ENCODE measurements around the gene GTPBP3.

GTPBP3 gene

DNA sequence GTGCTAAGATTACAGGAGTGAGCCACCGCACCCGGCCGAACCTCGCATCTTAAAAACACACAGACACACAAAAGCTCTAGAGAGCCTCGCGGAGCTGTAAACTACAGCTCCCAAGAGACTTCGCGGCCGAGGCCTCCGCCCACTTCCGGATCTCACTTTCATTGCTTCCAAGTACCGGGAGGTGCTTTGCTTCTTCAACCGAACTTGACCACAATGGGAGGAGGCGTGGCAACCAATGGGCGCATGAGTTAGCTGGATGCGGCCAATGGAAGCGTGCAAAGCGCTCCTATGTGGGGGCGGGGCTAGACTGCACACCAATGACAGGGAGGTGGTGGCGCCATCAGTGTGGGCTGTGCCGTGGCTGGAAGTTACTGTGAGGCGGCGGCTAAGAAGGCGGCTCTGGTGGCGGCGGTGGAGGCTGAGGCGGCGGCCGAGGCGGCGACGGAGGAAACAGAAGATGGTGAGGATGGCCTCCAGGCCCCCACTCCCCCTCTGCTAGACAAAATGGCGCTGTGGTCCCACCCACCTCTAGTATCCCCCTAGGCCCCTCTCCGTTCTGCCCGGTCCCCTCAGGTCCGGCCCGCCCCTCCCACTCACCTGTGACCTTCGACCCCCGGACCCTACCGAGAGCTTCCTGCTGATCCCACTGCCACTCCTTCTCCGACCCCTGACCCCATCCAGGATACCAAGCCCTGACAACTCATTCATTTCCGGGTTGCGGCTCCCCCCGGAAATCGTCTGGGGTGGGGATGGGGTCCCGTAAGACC is 28.0 kb upstream of the GTPBP3 start, which contains the start of gene DDA1:
Gene DDA1, plus strand, starts transcription at position 366 of the 767 bp plus-strand sequence. Its CDS starts 92 bp downstream, at position 458.
- peak; percentile 98 for DNase-seq (ENCODE audit: low spot score)

DNA sequence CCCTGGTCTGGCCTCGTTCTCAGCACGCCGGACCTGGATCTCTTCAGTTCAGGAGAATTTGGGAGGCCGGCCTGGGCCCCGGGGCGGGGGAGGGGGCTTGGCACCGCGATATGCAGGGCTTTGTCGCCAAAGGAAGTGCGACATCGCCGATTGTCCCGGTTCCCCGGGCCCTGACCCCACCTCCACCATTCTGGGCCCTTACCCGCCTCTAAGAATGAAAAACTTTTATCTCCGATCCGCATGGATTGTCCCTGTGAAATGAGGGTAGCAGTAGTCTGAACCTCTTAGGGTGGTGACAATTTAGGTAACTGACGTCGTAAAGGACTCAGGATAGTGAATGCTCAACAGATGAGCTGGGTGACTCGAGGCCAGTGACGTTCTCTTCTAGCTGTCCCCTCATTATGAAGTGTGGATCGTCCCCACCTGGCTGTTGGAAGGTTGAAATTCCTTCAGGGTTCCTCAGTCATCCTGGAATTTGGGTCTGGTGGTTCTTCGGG is 27.3 kb upstream of the GTPBP3 start:
- no peak for DNase-seq (ENCODE audit: low spot score)

DNA sequence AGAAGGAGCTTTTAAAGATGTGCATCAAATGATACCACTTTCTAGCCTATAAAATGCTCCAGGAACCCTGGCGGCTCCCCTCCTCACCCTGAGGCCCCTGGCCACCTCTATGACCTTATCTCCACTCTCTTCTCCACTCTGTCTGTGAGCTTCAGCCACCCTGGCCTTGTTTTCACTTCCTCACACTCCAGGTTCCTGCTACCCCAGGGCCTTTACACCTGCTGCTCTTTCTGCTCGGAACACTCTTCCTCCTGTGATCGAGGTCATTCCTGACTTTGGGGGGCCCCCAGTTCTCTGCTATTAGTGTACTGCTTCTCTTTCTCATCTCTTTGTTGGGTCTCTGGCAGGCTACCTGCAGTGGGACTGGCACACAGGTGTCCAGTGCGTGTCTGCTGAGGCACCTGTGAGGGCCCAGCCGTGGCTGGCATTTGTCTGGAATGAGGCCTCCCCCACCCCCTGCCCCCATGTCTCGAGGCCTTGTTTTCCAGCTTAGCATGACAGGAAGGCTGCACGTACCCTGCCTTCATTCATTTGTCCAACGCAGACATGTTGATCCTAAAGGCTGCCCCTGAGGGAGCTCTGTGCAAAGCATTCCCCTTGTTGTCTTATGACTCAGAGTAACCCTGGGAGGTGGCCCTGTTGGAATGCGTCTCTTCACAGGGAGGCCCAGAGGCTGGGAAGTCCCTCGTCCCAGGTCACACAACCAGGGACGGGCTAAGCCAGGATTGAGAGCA is 25.7 kb upstream of the GTPBP3 start:
- peak; percentile 46 for DNase-seq (ENCODE audit: low spot score)

DNA sequence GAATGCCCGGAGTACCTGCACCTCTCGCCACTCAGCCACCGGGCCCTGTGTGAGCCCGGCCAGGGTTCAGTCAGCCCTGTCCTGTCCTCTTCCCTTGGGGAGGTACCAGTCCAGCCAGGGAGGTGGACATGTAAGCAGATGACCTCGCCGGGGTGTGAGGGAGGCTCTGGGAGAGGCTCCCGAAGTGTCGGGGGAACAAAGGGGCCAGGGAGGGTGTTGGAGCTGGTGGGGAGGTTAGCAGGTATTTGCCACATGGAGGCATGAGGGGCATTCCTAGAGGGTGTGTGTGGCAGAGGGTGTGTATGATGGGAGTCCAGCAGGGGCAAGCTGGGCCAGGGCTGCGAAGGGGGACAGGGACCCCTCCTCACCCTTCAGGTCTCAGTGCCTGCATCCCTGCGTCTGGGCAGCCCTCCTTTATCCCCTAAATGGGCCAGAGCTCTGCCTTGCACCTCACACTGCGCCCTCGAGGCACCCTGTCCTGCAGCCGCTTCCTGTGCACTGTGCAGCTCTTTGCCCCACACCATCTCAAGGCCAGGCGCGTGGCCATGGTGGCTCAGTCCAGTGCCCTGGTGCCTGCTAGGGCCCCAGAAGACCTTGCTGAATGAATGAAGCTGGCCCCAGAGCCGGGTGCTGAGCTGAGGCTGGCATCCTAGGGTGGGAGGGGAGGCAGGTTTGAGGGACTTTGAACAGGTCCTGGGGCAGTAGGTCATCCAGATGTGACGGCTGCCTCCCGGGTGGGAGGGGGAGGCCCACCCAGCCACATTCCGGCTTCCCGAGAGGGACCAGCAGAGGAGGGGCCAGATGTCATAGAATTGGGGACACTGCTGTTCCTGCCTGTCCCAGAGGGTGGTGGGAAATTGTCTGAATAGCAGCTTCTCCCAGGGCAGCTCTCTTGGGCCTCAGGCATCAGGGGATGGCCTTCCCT is 24.9 kb upstream of the GTPBP3 start:
- no peak for DNase-seq (ENCODE audit: low spot score)

DNA sequence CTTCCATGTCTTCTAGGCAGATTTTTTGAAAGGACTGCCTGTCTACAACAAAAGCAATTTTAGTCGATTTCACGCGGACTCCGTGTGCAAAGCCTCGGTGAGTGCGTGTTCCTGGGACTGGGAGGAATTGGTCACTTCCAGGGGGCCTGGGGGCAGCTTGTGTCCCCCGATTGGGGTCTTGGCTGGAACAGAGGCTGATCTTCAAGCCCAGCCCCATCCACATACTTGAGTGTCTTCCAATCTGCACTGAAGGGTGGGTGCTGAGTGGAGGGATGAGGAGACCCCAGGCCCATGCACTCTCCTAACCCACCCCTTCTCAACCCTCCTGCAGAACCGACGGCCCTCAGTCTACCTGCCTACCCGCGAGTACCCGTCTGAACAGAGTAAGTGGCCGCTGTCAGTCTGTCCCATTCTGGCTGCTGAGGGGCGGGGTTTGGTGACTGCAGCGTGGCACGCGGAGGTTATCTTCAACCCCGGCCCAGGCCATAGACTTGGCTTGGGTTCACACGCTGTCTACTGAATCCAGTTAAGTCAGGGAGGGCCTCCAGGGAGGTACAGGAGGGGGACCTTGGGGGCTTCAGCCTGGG is 23.3 kb upstream of the GTPBP3 start:
- no peak for DNase-seq (ENCODE audit: low spot score)

DNA sequence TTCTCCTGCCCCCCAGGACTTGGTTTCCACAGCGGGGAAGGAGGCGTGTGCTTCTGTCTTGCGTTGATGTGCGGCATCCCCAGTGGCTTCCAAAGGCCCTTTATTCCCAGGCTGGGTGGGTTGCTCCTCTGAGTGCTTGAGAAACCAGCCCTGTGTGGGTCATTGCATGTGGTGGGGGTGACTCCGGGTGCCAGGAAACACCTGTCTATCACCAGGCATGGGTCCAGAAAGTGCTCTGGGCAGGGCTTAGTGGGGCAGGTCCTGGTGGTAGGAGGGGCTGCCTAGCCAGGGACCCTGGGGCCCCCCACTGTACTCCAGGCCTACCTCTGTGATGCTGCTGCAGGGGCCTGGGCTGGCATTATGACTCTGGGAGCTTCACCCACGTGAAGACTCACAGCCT is 18.4 kb upstream of the GTPBP3 start:
- no peak for DNase-seq (ENCODE audit: low spot score)

DNA sequence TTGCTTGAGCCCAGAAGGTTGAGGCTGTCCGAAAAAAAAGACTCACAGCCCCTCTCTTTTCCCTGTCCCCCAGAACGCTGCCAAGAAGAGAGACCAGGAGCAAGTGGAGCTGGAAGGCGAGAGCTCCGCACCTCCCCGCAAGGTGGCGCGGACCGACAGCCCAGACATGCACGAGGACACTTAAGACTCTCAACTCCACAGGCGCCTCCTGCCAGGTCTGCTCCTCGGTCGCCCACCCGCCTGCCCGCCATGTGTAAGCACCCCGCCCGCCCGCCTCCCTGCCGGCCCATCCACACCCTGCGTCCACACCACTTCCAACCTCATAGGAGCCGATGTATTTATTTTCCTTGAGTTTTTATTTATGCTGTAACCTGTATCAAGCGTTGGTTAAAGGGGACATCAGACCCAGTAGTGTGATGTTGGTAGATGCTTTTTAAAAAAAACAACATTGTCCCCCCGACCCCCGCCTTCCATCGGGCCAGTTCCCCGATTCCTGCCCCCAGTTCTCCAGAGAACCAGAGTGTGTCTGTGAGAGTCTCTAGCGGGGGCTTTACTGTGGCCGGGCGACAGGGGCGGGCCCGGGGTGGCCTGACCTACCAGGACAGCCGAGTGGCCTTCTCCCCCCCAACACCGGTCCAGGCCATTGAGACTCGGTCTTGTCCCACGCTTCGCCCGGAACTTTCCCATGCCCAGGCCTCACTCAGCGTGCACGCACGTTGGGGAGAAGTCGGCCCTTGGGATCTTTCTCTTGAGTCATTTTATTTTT is 17.7 kb upstream of the GTPBP3 start:
- DNase-seq (ENCODE audit: low spot score) = no peak

DNA sequence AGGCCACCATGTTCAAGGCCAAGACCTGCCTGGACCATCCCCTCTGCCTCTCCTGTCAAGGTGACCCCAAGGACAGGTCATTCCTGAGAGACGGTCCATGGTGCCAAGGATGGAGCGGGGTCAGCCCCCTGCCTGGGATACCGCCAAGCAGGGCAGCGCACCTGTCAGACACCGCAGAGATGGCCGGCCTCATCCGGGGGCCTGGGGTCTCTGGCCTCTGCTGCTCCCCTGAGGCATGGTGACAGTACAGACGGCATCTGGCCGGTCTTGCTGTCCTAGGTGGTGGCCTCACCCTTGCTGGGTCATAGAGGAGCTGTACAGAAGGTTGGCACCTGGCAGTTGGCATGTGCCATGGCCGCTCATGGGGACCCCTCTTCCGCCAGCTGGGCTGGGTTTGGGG is 16.9 kb upstream of the GTPBP3 start:
- DNase-seq (ENCODE audit: low spot score) = no peak

DNA sequence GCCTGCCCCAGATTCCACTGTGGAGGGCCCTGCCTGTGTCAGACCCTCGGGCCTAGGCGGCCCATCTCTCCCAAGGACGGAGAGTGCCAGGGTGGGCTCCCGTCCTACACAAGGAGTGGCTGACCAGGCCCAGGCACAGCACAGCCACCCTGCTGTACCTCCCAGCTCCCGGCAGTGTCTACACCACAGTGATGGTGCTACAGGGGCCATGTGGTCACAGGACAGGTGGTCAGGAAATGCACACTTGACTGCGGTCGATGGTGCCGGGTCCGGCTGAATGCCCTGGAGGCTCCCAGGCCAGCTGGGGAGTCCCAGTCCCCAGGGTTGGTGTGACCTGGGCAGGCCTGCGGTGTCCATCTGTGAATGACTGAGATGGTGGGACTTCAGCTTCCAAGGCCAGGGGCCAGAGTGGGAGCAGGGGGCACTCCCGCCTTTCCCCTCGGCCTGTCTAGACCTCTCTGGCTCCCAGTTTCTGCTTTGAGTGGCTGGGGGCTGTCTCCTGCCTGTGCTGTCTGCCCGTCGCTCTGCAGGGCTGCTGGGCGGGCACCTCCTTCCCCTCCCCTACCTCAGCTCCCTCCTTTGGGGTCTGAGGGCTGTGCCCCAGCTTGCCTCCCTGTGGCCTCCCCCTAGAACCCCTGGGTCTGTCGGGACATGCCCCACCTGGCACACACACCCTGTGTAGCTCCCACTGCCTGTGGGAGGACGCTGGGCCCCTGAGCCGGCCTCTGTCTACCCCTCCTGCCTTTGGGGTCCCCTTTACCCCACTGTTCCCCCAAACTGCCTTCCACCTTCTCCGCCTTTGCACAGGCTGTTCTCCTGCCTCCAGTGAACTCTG is 15.5 kb upstream of the GTPBP3 start:
- no peak for DNase-seq (ENCODE audit: low spot score)

DNA sequence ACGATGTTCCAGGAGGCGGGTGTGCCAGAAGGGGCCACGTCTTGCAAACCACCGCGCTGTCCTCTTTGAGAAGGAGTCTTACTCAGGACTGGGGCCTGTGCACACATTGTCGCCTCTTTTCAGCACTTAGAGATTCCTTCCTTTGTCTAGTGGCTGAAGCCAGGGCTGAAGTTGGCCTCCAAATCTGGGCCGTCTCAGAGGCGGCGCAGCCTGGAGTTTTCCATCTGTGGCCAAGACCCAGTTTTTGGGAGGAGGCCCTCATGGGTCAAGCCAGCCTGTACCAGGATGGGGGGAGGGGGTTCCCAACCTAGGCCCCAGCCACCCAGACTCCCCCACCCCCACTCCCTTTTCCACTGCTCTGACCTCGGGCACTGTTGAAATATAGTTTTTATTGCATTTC is 14.5 kb upstream of the GTPBP3 start:
- DNase-seq (ENCODE audit: low spot score) = no peak

DNA sequence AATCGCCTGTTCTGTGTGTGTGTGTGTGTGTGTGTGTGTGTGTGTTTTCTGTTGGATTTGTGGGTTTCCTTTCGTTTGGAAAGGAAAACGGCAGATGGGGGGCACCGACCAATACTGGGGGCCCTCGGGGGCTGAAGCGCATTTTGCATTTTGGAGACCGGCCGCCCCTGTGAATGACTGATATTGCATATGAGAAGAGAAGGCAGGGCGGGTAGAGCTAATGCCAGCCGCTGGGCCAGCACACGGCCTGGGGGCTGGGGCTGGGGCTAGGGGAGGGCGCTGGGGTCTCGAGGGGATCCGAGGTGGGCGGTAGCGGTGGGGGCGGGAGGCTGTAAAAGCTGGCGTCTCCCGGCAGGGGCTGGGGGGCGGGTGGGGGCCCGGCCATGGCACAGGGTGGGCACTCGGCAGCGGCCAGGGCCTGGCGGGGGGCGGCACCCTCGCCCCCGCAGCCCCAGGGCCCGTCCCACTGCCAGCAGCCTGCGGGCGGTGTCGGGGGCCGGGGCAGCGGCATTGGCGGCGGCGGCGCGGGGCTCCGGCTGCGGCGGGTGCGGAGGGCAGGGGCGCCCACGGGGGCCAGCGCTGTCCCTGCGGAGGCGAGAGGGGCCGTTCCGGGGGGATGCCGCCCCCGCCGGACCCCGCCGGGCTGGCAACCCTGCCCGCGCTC is 13.9 kb upstream of the GTPBP3 start:
- no peak for DNase-seq (ENCODE audit: low spot score)

DNA sequence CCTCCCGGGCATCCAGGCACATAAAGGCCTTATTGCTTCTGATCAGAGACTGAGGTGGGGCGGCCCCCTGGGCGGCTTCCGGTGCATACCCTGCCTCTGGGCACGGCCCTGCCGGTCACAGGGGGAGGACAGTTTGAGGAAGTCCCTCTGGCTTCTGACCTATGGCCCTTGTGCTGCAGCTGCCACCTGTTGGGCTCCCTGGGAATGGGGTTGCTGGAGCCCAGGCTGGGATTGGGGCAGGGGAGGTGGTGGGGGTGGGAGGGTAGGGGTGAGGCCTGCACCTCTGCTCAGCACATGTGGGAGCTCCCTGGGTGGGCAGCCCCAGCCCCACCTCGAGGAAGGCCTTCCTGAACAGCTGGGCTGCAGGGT is 13.4 kb upstream of the GTPBP3 start:
- no peak for DNase-seq (ENCODE audit: low spot score)

DNA sequence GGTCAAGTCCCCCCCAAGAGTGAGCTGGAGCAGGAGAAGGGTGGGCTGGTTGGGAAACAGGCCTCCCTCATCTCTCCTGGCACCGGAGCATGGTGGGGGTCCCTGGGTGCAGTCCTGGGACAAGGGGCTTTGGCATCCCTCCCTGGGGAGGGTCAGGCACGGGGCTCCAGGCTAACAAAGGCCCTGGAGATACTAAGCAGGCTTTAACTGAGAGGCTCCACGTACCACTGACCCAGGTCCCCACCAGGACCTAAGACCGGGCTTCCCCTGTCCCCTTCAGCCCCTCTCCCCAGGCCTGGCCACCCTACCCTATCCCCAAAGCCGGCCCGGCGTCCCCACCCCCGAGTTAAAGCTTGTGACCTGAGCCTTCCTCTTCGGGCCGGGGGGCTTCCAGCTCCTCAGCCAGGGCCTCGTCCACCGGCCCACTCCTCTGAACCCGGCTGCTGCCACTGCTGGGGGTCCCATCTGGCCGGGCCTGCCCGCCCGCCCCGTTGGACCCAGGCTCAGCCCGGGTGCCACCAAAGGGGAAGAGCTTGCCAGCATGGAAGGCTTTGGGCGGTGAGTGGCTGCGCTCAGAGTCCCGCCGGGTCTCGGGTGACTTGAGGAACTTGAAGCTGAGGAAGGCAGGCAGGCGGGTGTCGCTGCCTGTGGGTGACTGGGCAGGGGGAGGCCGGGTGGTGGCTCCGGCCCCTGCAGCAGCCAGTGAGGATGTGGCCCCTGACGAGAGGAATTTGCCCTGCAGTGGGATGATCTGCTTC is 12.8 kb upstream of the GTPBP3 start:
- DNase-seq (ENCODE audit: low spot score) = no peak

DNA sequence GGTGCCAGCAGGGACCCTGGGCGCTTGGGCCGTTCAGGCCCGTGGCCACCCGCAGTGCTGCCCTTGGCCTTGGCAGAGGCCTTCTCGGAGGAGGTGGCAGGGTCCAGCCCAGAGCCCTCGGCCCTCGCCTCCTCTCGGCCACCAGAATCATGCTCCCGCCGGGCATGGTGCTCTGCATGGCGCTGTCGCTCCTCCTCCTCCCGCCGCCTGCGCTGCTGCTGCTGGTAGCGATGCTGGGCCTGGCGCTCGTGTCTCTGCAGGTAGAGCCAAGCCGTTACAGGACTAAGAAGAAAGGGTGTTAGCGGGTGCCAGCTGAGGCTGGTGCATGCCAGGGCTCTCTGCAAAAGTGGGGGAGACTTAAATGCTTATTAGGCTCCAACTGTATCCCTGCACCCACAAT is 12.2 kb upstream of the GTPBP3 start:
- no peak for DNase-seq (ENCODE audit: low spot score)

DNA sequence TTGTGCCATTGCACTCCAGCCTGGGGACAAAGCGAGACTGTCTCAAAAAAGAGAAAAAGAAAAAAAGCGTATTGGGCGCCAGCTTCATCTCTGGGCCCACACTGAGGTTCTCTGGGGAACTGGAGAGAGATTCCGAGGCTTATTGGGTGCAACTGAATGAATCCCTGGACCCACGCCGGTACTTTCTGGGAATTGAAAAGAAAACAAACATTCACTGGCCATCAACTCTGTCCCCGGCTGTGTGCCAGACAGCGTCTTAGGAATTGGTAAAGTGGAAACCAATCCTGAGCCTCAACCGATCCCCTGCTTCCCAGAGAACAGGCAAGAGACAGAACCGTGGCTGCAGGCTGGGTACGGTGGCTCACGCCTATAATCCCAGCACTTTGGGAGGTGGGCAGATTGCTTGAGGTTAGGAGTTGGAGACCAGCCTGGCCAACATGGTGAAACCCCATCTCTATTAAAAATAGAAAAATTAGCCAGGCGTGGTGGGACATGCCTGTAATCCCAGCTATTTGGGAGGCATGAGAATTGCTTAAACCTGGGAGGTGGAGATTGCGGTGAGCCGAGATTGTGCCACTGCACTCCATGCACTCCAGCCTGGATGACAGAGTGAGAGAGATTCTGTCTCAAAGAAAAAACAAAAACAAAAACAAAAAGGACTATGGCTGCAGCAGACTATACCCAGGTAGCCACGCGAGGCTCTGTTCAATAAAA is 11.3 kb upstream of the GTPBP3 start:
- no peak for DNase-seq (ENCODE audit: low spot score)

DNA sequence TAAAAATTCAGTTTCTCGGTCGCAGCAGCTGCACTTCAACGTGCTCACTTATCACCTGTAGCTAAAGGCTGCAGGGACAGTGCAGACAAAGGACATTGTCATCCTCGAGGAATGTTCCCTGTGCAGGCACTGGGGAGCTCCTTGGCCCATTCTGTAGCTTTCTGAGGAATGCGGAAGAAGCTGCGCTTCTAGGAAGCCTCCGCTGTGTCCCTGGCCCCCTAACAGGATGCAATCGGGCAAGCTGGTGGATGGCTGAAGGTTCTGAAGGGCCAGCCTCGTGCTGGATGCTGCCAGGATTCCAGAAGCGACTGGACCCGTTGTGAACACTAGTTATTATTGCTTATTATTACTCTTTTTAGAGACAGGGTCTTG is 10.8 kb upstream of the GTPBP3 start:
- no peak for DNase-seq (ENCODE audit: low spot score)

DNA sequence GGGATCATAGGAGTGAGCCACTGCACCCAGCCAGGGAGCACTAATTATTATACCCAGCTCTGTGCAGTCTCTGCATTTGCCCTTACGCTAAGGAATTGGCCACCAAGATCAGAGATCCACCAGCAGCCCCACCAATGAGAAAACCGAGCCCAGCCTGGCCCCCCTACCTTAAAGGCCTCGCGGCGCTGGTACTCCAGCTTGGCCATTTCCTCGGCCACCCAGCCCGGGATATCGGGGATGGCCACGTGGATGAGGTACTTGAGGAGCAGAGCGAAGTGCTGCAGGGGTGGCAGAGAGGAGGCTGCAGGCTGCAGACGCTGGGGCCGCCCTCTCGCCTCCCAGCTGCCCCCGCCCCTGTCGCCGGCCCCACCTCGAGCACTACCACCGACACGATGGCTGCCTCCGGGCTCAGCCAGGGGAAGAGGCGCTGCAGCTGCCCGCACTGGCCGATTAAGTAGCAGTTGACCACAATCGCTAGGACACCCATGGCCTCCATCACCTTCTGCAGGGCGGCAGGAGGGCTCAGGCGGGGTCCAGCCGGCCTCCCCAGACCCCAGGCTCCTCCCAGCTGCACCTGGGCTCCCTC is 10.2 kb upstream of the GTPBP3 start:
- no peak for DNase-seq (ENCODE audit: low spot score)
